ENCODE measurements around the gene MEGF6. TPM values are rescaled to one million over a fixed set of nuclear protein-coding genes. Genes with fewer than 3 reads are reported as not detected.

The MEGF6 gene
- total and polyA plus RNA-seq, 4 donors = 53.7 to 332 (median 157) TPM

- H3K4me3 ChIP-seq (ENCODE audit: low read length in 2 of 2) = no peak overlapping the region
- intact Hi-C loops (cut with DNase I) = no loop called here
- no peaks in the 10 kb centered on the region for H3K27me3 ChIP-seq (ENCODE audit: control insufficient read depth in 1 of 2, insufficient read depth in 2 of 2, low read length in 1 of 2)
- no peak overlapping the region for H3K27ac ChIP-seq (ENCODE audit: low read depth in 1 of 2, low read length in 2 of 2)
- no peak for ATAC-seq (ENCODE audit: low FRiP score)
- no peaks in the 10 kb centered on the region for H3K4me1 ChIP-seq (ENCODE audit: control insufficient read depth in 1 of 2, insufficient read depth in 2 of 2, low read length in 2 of 2)
- H3K9me3 ChIP-seq (ENCODE audit: control insufficient read depth, low read length) = no peaks in the 10 kb centered on the region
- WGBS, 2 donors = 86 to 90% methylated on average over 16 of the region's 16 CpGs
- H3K36me3 ChIP-seq (ENCODE audit: control insufficient read depth in 1 of 2, insufficient read depth in 2 of 2, low read length in 1 of 2) = no peaks in the 10 kb centered on the region
- peak; percentile 37 to 68 for DNase-seq
Observed at GRCh38 chr1:3466366-3467075, 144.8 kb downstream of the MEGF6 start.

- intact Hi-C loops (cut with DNase I) = no loop called here
Observed at GRCh38 chr1:3465935-3466321, 145.4 kb downstream of the MEGF6 start.

DNA sequence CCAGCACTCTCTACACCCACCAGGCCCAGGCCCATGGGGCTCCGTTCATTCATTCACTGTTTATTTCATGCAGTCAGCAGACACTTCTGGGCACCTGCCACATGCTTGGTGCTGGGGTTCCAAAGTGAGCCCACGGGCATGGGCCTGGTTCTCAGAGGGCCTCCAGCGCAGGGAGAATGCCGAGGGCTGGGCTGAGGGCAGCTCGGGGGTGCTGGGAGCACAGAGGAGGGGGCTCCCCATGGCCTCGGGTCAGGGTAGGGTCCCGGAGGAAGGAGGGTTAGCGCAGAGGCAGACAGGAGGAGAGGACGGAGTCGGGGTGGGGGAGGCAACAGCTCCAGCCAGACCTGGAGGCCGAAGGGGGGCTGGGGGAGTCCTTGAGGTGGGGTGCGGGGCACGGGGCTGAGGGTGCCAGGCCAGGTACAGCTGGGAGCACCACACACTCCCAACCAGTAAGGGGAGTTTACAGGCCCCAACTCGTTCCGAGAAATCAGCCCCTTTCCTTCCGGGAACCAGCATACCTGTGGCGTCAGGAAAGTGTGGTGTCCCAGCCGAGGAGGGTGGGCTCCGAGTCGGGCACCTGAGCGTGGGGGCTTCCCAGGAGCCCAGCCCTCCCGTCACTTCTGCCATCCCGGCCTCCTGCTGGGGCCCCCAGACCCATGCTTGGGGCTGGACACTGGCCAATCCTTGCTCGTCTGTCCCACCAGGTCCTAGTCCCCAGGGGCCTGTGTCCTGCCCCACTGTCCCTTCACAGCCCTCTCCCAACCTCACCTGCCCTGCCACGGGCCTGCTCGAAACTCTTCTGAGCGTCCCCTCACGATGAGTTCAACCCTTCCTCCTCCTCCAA, 146.0 kb downstream of the MEGF6 start:
- Histone ChIP-seq H3K27ac (ENCODE audit: low read depth in 1 of 2, low read length in 2 of 2) (no peak overlapping the region), H3K4me3 (ENCODE audit: low read length in 2 of 2) (no peak overlapping the region), H3K9me3 (ENCODE audit: control insufficient read depth, low read length) (no peaks in the 10 kb centered on the region), H3K36me3 (ENCODE audit: control insufficient read depth in 1 of 2, insufficient read depth in 2 of 2, low read length in 1 of 2) (no peaks in the 10 kb centered on the region), H3K4me1 (ENCODE audit: control insufficient read depth in 1 of 2, insufficient read depth in 2 of 2, low read length in 2 of 2) (no peaks in the 10 kb centered on the region), H3K27me3 (ENCODE audit: control insufficient read depth in 1 of 2, insufficient read depth in 2 of 2, low read length in 1 of 2) (no peaks in the 10 kb centered on the region)
- 79 to 84% methylated on average over 26 to 28 of the region's 28 CpGs for WGBS, 2 donors
- ATAC-seq (ENCODE audit: low FRiP score) = no peak
- intact Hi-C loops (cut with DNase I) = no loop called here
- DNase-seq = peak; percentile 41 to 65

More at GRCh38 chr1:3465935-3466321, 145.4 kb downstream of the MEGF6 start:
- H3K4me1 ChIP-seq (ENCODE audit: control insufficient read depth in 1 of 2, insufficient read depth in 2 of 2, low read length in 2 of 2) = no peaks in the 10 kb centered on the region
- no peak overlapping the region for H3K27ac ChIP-seq (ENCODE audit: low read depth in 1 of 2, low read length in 2 of 2)
- no peaks in the 10 kb centered on the region for H3K36me3 ChIP-seq (ENCODE audit: control insufficient read depth in 1 of 2, insufficient read depth in 2 of 2, low read length in 1 of 2)
- no peaks in the 10 kb centered on the region for H3K9me3 ChIP-seq (ENCODE audit: control insufficient read depth, low read length)
- H3K4me3 ChIP-seq (ENCODE audit: low read length in 2 of 2) = no peak overlapping the region
- 85 to 88% methylated on average over 17 of the region's 17 CpGs for WGBS, 2 donors
- DNase-seq (peak; percentile 29 to 57), ATAC-seq (ENCODE audit: low FRiP score) (no peak)
- H3K27me3 ChIP-seq (ENCODE audit: control insufficient read depth in 1 of 2, insufficient read depth in 2 of 2, low read length in 1 of 2) = no peaks in the 10 kb centered on the region

DNA sequence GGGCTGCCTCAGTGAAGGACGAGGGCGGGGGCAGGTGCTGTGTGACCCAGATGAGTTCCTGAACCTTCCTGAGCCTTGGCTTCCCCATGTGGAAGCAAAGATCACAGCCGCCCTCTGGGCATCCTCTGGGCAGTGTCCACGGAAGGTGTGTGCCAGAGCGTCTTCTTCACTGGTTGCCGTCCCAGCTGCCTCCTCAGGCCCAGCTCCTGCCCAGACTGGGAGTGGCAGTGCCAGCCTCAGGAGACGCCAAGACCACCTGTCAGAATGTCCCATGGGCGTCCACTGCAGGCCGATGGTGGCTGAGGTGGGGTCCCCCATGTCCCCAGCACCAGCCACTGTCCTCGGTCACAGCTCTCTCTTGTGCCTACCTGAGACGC, 146.7 kb downstream of the MEGF6 start:
- H3K4me1 ChIP-seq (ENCODE audit: control insufficient read depth in 1 of 2, insufficient read depth in 2 of 2, low read length in 2 of 2) = no peaks in the 10 kb centered on the region
- ATAC-seq (ENCODE audit: low FRiP score) (no peak), DNase-seq (peak in 1 of 2 donors; percentile 32)
- no peak overlapping the region for H3K4me3 ChIP-seq (ENCODE audit: low read length in 2 of 2)
- 88% methylated on average over 11 of the region's 11 CpGs for WGBS, 2 donors
- no peaks in the 10 kb centered on the region for H3K27me3 ChIP-seq (ENCODE audit: control insufficient read depth in 1 of 2, insufficient read depth in 2 of 2, low read length in 1 of 2)
- H3K36me3 ChIP-seq (ENCODE audit: control insufficient read depth in 1 of 2, insufficient read depth in 2 of 2, low read length in 1 of 2) = no peaks in the 10 kb centered on the region
- H3K9me3 ChIP-seq (ENCODE audit: control insufficient read depth, low read length) = no peaks in the 10 kb centered on the region
- H3K27ac ChIP-seq (ENCODE audit: low read depth in 1 of 2, low read length in 2 of 2) = no peak overlapping the region
- intact Hi-C loops (cut with DNase I) = no loop called here

DNA sequence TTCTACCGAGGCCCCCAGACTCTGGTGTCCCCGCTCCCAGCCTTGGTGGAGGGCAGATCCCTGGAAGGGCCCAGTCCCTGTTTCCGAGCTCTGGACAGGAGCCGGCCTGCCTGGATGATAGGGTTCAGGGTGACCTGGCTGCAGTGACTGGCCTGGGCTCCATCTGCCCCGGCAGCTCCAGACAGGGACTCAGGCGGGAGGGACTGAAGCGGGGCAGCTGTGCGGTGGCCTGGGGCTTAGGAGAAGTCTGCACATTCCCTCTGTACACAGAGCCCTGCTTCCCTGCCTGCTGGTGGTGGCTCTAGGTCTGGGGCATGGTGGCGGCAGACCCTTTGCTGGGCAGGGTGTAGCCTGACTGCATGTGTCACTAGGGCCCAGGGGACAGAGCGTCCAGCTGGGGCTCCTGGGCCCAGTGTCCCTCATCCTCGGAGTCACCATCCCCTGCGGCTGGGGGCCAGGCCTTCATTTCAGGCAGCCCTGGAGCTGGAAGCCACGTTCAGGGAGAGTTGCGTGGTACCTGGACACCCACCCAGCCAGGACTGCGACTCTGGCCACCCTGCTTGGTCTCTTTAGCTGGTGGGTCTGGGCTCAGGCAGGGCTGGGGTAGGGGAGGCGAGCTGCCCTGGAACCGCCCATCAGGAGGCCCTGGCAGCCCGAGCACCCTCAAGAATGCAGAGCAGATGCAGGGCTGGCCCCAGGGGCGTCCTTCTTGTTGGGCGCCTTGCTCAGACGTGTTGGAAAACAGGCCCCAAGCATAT, 147.2 kb downstream of the MEGF6 start:
- ATAC-seq (ENCODE audit: low FRiP score) (no peak), DNase-seq (peak; percentile 44 to 70)
- H3K4me3 ChIP-seq (ENCODE audit: low read length in 2 of 2) = no peak overlapping the region
- intact Hi-C loops (cut with DNase I) = no loop called here
- H3K27me3 ChIP-seq (ENCODE audit: control insufficient read depth in 1 of 2, insufficient read depth in 2 of 2, low read length in 1 of 2) = no peaks in the 10 kb centered on the region
- WGBS, 2 donors = 82 to 88% methylated on average over 21 of the region's 21 CpGs
- no peaks in the 10 kb centered on the region for H3K4me1 ChIP-seq (ENCODE audit: control insufficient read depth in 1 of 2, insufficient read depth in 2 of 2, low read length in 2 of 2)
- H3K27ac ChIP-seq (ENCODE audit: low read depth in 1 of 2, low read length in 2 of 2) = no peak overlapping the region
- no peaks in the 10 kb centered on the region for H3K36me3 ChIP-seq (ENCODE audit: control insufficient read depth in 1 of 2, insufficient read depth in 2 of 2, low read length in 1 of 2)
- no peaks in the 10 kb centered on the region for H3K9me3 ChIP-seq (ENCODE audit: control insufficient read depth, low read length)

GRCh38 chr1:3463408-3463863, 147.9 kb downstream of the MEGF6 start:
- H3K4me1 ChIP-seq (ENCODE audit: control insufficient read depth in 1 of 2, insufficient read depth in 2 of 2, low read length in 2 of 2) = no peaks in the 10 kb centered on the region
- H3K9me3 ChIP-seq (ENCODE audit: control insufficient read depth, low read length) = no peaks in the 10 kb centered on the region
- no peak overlapping the region for H3K4me3 ChIP-seq (ENCODE audit: low read length in 2 of 2)
- DNase-seq (peak; percentile 30 to 60), ATAC-seq (ENCODE audit: low FRiP score) (no peak)
- no peaks in the 10 kb centered on the region for H3K27me3 ChIP-seq (ENCODE audit: control insufficient read depth in 1 of 2, insufficient read depth in 2 of 2, low read length in 1 of 2)
- H3K27ac ChIP-seq (ENCODE audit: low read depth in 1 of 2, low read length in 2 of 2) = no peak overlapping the region
- 84 to 88% methylated on average over 19 to 20 of the region's 20 CpGs for WGBS, 2 donors
- intact Hi-C loops (cut with DNase I) = no loop called here
- no peaks in the 10 kb centered on the region for H3K36me3 ChIP-seq (ENCODE audit: control insufficient read depth in 1 of 2, insufficient read depth in 2 of 2, low read length in 1 of 2)

DNA sequence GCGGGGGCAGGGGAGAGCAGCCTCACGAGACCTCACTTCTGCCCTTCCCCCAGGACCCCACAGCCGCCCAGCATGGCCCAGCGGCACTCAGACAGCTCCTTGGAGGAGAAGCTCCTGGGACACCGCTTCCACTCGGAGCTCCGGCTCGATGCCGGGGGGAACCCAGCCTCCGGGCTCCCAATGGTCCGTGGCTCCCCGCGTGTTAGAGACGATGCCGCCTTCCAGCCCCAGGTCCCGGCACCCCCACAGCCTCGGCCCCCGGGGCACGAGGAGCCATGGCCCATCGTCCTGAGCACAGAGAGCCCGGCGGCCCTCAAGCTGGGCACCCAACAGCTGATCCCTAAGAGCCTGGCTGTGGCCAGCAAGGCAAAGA, 148.3 kb downstream of the MEGF6 start:
- Histone ChIP-seq H3K4me1 (ENCODE audit: control insufficient read depth in 1 of 2, insufficient read depth in 2 of 2, low read length in 2 of 2) (no peaks in the 10 kb centered on the region), H3K27ac (ENCODE audit: low read depth in 1 of 2, low read length in 2 of 2) (no peak overlapping the region), H3K27me3 (ENCODE audit: control insufficient read depth in 1 of 2, insufficient read depth in 2 of 2, low read length in 1 of 2) (no peaks in the 10 kb centered on the region), H3K4me3 (ENCODE audit: low read length in 2 of 2) (no peak overlapping the region), H3K9me3 (ENCODE audit: control insufficient read depth, low read length) (no peaks in the 10 kb centered on the region), H3K36me3 (ENCODE audit: control insufficient read depth in 1 of 2, insufficient read depth in 2 of 2, low read length in 1 of 2) (no peaks in the 10 kb centered on the region)
- intact Hi-C loops (cut with DNase I) = no loop called here
- DNase-seq = peak; percentile 42 to 73
- ATAC-seq (ENCODE audit: low FRiP score) = no peak
- 91 to 92% methylated on average over 22 of the region's 22 CpGs for WGBS, 2 donors

DNA sequence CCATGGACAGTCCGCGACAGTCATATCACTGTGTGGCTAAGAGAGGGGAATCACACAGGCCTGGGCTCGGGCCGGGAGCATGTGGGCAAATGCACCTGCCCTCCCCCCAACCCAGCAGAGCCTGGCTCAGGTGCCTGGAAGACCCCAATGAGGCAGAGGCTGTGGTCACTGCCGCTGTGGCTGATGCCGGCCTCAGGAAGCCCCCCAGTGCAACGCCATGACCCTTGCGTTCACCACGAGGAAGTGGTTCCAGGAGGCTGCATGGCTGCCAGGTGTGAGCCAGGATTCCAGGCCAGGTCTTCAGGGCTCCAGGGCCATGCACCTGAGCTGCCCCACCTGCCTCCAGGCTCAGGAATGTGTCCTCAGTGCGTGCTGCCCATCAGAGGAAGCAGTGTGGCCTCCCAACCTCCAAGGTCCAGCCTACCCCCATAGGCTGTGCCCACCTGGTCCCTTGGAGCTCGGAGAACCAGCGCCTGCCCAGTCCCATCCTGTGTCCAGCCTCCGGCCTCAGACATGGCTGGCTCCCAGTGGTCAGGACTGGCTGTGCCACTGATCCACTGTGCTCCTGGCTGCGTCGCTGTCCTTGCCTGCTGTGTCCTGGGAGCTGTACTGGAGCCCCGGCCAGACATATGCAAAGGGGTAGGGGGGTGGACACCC, 148.8 kb downstream of the MEGF6 start:
- H3K27ac ChIP-seq (ENCODE audit: low read depth in 1 of 2, low read length in 2 of 2) = no peak overlapping the region
- H3K27me3 ChIP-seq (ENCODE audit: control insufficient read depth in 1 of 2, insufficient read depth in 2 of 2, low read length in 1 of 2) = no peaks in the 10 kb centered on the region
- no peaks in the 10 kb centered on the region for H3K4me1 ChIP-seq (ENCODE audit: control insufficient read depth in 1 of 2, insufficient read depth in 2 of 2, low read length in 2 of 2)
- intact Hi-C loops (cut with DNase I) = no loop called here
- no peak overlapping the region for H3K4me3 ChIP-seq (ENCODE audit: low read length in 2 of 2)
- H3K9me3 ChIP-seq (ENCODE audit: control insufficient read depth, low read length) = no peaks in the 10 kb centered on the region
- no peak for ATAC-seq (ENCODE audit: low FRiP score)
- WGBS, 2 donors = 86 to 90% methylated on average over 16 of the region's 16 CpGs
- no peaks in the 10 kb centered on the region for H3K36me3 ChIP-seq (ENCODE audit: control insufficient read depth in 1 of 2, insufficient read depth in 2 of 2, low read length in 1 of 2)
- peak in 1 of 2 donors; percentile 28 for DNase-seq
